ENCODE results near the gene COL6A2.
"Not testable (repeated sequence)": the region's sequence is repeated elsewhere in the genome, so short reads cannot be mapped to it uniquely, and the experiment has no call there.

Gene COL6A2

GRCh38 chr21:46095083-46095719, 2.7 kb upstream of the COL6A2 start:
- no peak for DNase-seq

GRCh38 chr21:46095814-46096595, 1.9 kb upstream of the COL6A2 start:
- no peak for DNase-seq

GRCh38 chr21:46096596-46097335, 1.1 kb upstream of the COL6A2 start:
- no peak for DNase-seq

- peak in 1 of 2 donors; percentile 21 for DNase-seq
Observed at GRCh38 chr21:46098303-46099141, 610 bp downstream of the COL6A2 start.

GRCh38 chr21:46099476-46099875, 1.6 kb downstream of the COL6A2 start:
- no peak for DNase-seq

GRCh38 chr21:46100020-46100419, 2.1 kb downstream of the COL6A2 start:
- DNase-seq, result no peak

- DNase-seq, result no peak
Observed at GRCh38 chr21:46100426-46100825, 2.5 kb downstream of the COL6A2 start.

GRCh38 chr21:46100906-46101305, 3.0 kb downstream of the COL6A2 start:
- DNase-seq, result peak in 1 of 2 donors; percentile 11

GRCh38 chr21:46104104-46104503, 6.2 kb downstream of the COL6A2 start:
- DNase-seq, result no peak

- not testable (repeated sequence) for DNase-seq
Observed at GRCh38 chr21:46107376-46107775, 9.5 kb downstream of the COL6A2 start.

GRCh38 chr21:46108827-46109312, 11.0 kb downstream of the COL6A2 start:
- no peak for DNase-seq

GRCh38 chr21:46109313-46110221, 11.7 kb downstream of the COL6A2 start:
- no peak for DNase-seq

- DNase-seq, result no peak
Observed at GRCh38 chr21:46110499-46111192, 12.7 kb downstream of the COL6A2 start.

- DNase-seq, result no peak
Observed at GRCh38 chr21:46111193-46111571, 13.3 kb downstream of the COL6A2 start.

- no peak for DNase-seq
Observed at GRCh38 chr21:46111857-46112724, 14.2 kb downstream of the COL6A2 start.

- DNase-seq, result no peak
Observed at GRCh38 chr21:46112725-46113215, 14.9 kb downstream of the COL6A2 start.

- no peak for DNase-seq
Observed at GRCh38 chr21:46113497-46114176, 15.7 kb downstream of the COL6A2 start.

- no peak for DNase-seq
Observed at GRCh38 chr21:46114963-46115362, 17.1 kb downstream of the COL6A2 start.

All from CD4-positive, alpha-beta T cell treated with Interferon alpha-2 for 1 hour (primary cell).